ENCODE data around the gene EML3.

DNA sequence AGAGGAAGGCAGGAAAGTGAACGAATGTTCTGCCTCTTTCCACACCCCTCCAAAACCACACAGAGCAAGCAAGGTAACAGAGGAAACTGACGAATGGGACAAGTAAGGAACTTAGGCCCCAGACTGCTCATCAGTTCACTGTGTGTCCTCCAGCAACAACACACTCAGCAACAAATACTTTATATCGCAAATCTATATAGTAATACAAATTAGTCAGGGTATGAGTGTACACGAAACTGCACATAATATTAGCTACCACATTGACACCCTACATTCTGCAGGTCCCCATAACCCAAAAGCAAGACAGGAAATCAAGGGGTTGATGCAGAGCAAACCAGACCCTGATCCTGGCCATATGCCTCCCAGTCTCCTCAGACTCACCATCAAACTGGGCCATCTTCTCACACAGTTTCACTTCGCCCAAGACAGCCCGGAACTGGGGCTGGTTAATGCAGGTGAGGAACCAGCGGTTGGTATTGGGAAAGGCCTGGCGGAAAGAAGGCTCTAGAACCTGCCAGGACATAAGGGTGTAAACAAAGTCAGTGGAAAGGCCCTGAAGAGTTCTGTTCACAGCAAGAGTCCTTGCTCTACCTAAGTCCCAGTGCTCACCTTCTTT lies 45.4 kb downstream of the EML3 start:
- TF ChIP-seq POLR2A (IDR thresholded peaks at IDR 0.05; ENCODE audit: low read length) (no peak), GATA1 (IDR thresholded peaks at IDR 0.05; ENCODE audit: low read depth, low read length) (no peak)
